ENCODE measurements around the gene MZB1. TPM values are rescaled to one million over a fixed set of nuclear protein-coding genes. Genes with fewer than 3 reads are reported as not detected.

Gene MZB1
- total and polyA plus RNA-seq, 2 of the 8 experiments (the other 6 are each of a cell fraction or from before 2014, with no cell fraction given): 0.39 to 0.47 TPM

- H4K5ac ChIP-seq (ENCODE audit: insufficient read length, low read depth, low read length): no peak overlapping the region
- H3K23me2 ChIP-seq (ENCODE audit: low read depth, low read length): peaks cover 4% of the 10 kb centered on the region; the same call in 1 of the 2 replicates
- no peaks in the 10 kb centered on the region for H3K79me1 ChIP-seq (ENCODE audit: low read depth, low read length)
- H3K9ac ChIP-seq (replicated peaks in 1 of 4; ENCODE audit: extremely low read depth in 1 of 4, low read depth in 3 of 4, low read length in 3 of 4): no peak overlapping the region
- H2BK120ac ChIP-seq (replicated peaks; ENCODE audit: low read depth, low read length): no peak overlapping the region
- no peak overlapping the region for H2BK15ac ChIP-seq (ENCODE audit: low read length)
- H3K14ac ChIP-seq (ENCODE audit: insufficient read length): no peak overlapping the region
- no peak overlapping the region for H3K27ac ChIP-seq (ENCODE audit: low read depth, low read length)
- no peak overlapping the region for H3K4me2 ChIP-seq (ENCODE audit: insufficient read depth in 1 of 2, low read depth in 2 of 2, low read length in 2 of 2)
- no peak overlapping the region for H2BK12ac ChIP-seq (ENCODE audit: low read depth, low read length)
- H2AK5ac ChIP-seq (ENCODE audit: low read depth, low read length): no peak overlapping the region
- no peak overlapping the region for H3K23ac ChIP-seq (ENCODE audit: insufficient read length)
- CTCF ChIA-PET (ENCODE audit: partially characterized antibody): interaction anchor here (0.7 to 4.7 kb wide), 6 partner anchors 14 to 1114 kb away, joined by 3 to 53 read pairs (median 4); no protein-coding TSS in a partner anchor
- H4K8ac ChIP-seq (ENCODE audit: extremely low read depth, insufficient read depth, low read length): no peak overlapping the region
- no peak overlapping the region for H3K4me3 ChIP-seq (ENCODE audit: extremely low read depth in 1 of 4, insufficient read depth in 2 of 4, low read depth in 3 of 4, low read length in 4 of 4)
- 90% methylated on average over 3 of the region's 3 CpGs; no CpG with 5 or more reads in 1 of the 2 experiments for WGBS, 2 experiments (ENCODE audit: extremely low coverage in 1 of 2, insufficient coverage in 1 of 2, insufficient read length in 1 of 2, insufficient replicate concordance in 2 of 2, low coverage in 1 of 2, low lambda C conversion rate in 2 of 2, missing lambda C conversion rate in 1 of 2)
- no peak overlapping the region for H2BK5ac ChIP-seq (ENCODE audit: low read depth, low read length)
- H3K18ac ChIP-seq (ENCODE audit: extremely low read depth, low read length): no peak overlapping the region
- no peak overlapping the region for H2AFZ ChIP-seq (ENCODE audit: low read length)
- no peak overlapping the region for H3K56ac ChIP-seq (replicated peaks; ENCODE audit: insufficient read length, low read depth, low read length)
- FAIRE-seq (no peak), DNase-seq (ENCODE audit: low read depth in 1 of 2, low spot score in 2 of 2) (no peak)
- no peak overlapping the region for H3K4ac ChIP-seq (replicated peaks; ENCODE audit: insufficient read length, low read depth, low read length)
- TF ChIP-seq MAFK (IDR thresholded peaks at IDR 0.05; ENCODE audit: low read depth, low read length) (no peak), CREB1 (IDR thresholded peaks at IDR 0.05) (no peak), EGR1 (IDR thresholded peaks at IDR 0.05; ENCODE audit: borderline replicate concordance, low read depth, low read length) (no peak), E2F6 (IDR thresholded peaks at IDR 0.05) (no peak)
- TF ChIP-seq, protein P1, sequence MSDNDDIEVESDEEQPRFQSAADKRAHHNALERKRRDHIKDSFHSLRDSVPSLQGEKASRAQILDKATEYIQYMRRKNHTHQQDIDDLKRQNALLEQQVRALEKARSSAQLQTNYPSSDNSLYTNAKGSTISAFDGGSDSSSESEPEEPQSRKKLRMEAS (IDR thresholded peaks at IDR 0.05): no peak
- H3K36me3 ChIP-seq (ENCODE audit: control insufficient read depth in 2 of 4, insufficient read depth in 4 of 4, low read length in 3 of 4): peaks cover 0 to 6% (median 3%) of the 10 kb centered on the region in 4 experiments; a peak in 2 of 8 replicates
- H3K79me2 ChIP-seq (ENCODE audit: control insufficient read depth in 1 of 2, insufficient read depth in 2 of 2, low read length in 2 of 2): no peaks in the 10 kb centered on the region
- POLR2A ChIA-PET (ENCODE audit: partially characterized antibody): interaction anchor here (0.7 to 1.6 kb wide), 3 partner anchors 30 to 142 kb away, joined by 3 to 4 read pairs (median 3); partner anchors contain the start of genes MATR3 and UBE2D2
- no peaks in the 10 kb centered on the region for H3K27me3 ChIP-seq (replicated peaks in 1 of 4; ENCODE audit: control insufficient read depth in 3 of 4, extremely low read depth in 1 of 4, insufficient read depth in 3 of 4, low read length in 3 of 4)
- no peaks in the 10 kb centered on the region for H4K20me1 ChIP-seq (replicated peaks in 1 of 2; ENCODE audit: control insufficient read depth in 1 of 2, insufficient read depth in 2 of 2, low read length in 2 of 2)
- peaks cover 0 to 8% (median 2%) of the 10 kb centered on the region in 4 experiments; a peak in 4 of 7 replicates for H3K4me1 ChIP-seq (replicated peaks in 1 of 4; ENCODE audit: control insufficient read depth in 3 of 4, insufficient read depth in 4 of 4, low read length in 3 of 4)
- no peaks in the 10 kb centered on the region for H3K9me3 ChIP-seq (ENCODE audit: insufficient read depth in 2 of 2, low read depth in 1 of 2, low read length in 1 of 2)
- no peak overlapping the region for H2BK20ac ChIP-seq (ENCODE audit: low read length)
- H4K91ac ChIP-seq (replicated peaks; ENCODE audit: insufficient read length, low read length): no peak overlapping the region
Observed at GRCh38 chr5:139435676-139436075, 46.0 kb upstream of the MZB1 start.
